ENCODE data around the gene MAN2B2.

- no peak for TF ChIP-seq CTCF (IDR thresholded peaks at IDR 0.05)
- no peak for TF ChIP-seq POLR2AphosphoS5 (IDR thresholded peaks at IDR 0.05; ENCODE audit: low read depth, low read length)
These were observed 44.7 kb upstream of the MAN2B2 start for GRCh38 chr4:6530301-6530700.

Data from Panc1 (cell line).